NT2/D1 (cell line): Measurements from ENCODE around the gene DNAJC5G.

Experiments
- DNase-seq: peaks from one replicate; pipeline ENCODE4 v3.0.0-alpha.2; 2011; ENCODE audit warnings: low read depth, low spot score
- H3K27me3 ChIP-seq: 2 replicates; pipeline ENCODE4 v1.6.0; 2011; ENCODE audit warnings: mild to moderate bottlenecking; ENCODE audit not compliant: insufficient read length, insufficient read depth
- H3K36me3 ChIP-seq: 2 replicates; pipeline ENCODE4 v1.6.1; 2011; ENCODE audit warnings: mild to moderate bottlenecking, low read length, mixed read lengths; ENCODE audit not compliant: insufficient read depth, insufficient read length
- H3K4me1 ChIP-seq: 2 replicates; pipeline ENCODE4 v1.5.1; 2011; ENCODE audit not compliant: insufficient read depth, insufficient read length
- H3K4me3 ChIP-seq: 2 replicates; pipeline ENCODE4 v1.5.1; 2011; ENCODE audit warnings: low read depth; ENCODE audit not compliant: insufficient read length
- H3K9ac ChIP-seq: 2 replicates; pipeline ENCODE4 v1.6.0; 2011; ENCODE audit warnings: low read depth; ENCODE audit not compliant: insufficient read length
- H3K9me3 ChIP-seq: 2 replicates; pipeline ENCODE4 v1.5.1; 2011; ENCODE audit warnings: mild to moderate bottlenecking, low read length; ENCODE audit not compliant: insufficient read depth
- SUZ12 ChIP-seq: IDR thresholded peaks from 2 replicates; pipeline ENCODE4 v1.6.1; 2011; ENCODE audit not compliant: insufficient read length, insufficient read depth; ENCODE audit errors: extremely low read depth
- YY1 ChIP-seq: IDR thresholded peaks from 2 replicates; pipeline ENCODE4 v1.6.1; 2011; ENCODE audit not compliant: insufficient read length, insufficient read depth
- ZNF274 ChIP-seq: IDR thresholded peaks from 2 replicates; pipeline ENCODE4 v1.6.1; 2011; ENCODE audit warnings: mild to moderate bottlenecking, low read depth, low read length

The DNAJC5G gene

GRCh38 chr2:27275211-27276150 lies at the start of gene DNAJC5G:
Gene DNAJC5G, plus strand, starts transcription at chr2:27275433. Its CDS starts 1,296 bp downstream, at chr2:27276729.
- Histone ChIP-seq H3K4me1 (peaks cover 3% of the 10 kb centered on the region), H3K9ac (no peak within 1 kb of the TSS), H3K4me3 (no peak within 1 kb of the TSS), H3K9me3 (no peaks in the 10 kb centered on the region), H3K36me3 (no peaks in the 10 kb centered on the region), H3K27me3 (no peaks in the 10 kb centered on the region)
- TF ChIP-seq ZNF274 (no peak), YY1 (no peak), SUZ12 (no peak)
- DNase-seq, result no peak

GRCh38 chr2:27225526-27225925 lies 49.7 kb upstream of the DNAJC5G start:
- Histone ChIP-seq H3K9me3 (no peaks in the 10 kb centered on the region), H3K9ac (no peak overlapping the region), H3K36me3 (peaks cover 86% of the 10 kb centered on the region), H3K27me3 (no peaks in the 10 kb centered on the region), H3K4me3 (no peak overlapping the region), H3K4me1 (no peaks in the 10 kb centered on the region)
- TF ChIP-seq SUZ12, result no peak
- no peak for TF ChIP-seq ZNF274
- no peak for TF ChIP-seq YY1
- DNase-seq, result no peak

GRCh38 chr2:27227501-27227900 lies 47.7 kb upstream of the DNAJC5G start:
- Histone ChIP-seq H3K4me3 (no peak overlapping the region), H3K4me1 (no peaks in the 10 kb centered on the region), H3K9ac (no peak overlapping the region), H3K36me3 (peaks cover 87% of the 10 kb centered on the region), H3K27me3 (no peaks in the 10 kb centered on the region), H3K9me3 (no peaks in the 10 kb centered on the region)
- TF ChIP-seq ZNF274 (no peak), YY1 (no peak), SUZ12 (no peak)
- no peak for DNase-seq

GRCh38 chr2:27231921-27232320 lies 43.3 kb upstream of the DNAJC5G start:
- TF ChIP-seq SUZ12 (no peak), YY1 (no peak), ZNF274 (no peak)
- Histone ChIP-seq H3K9me3 (no peaks in the 10 kb centered on the region), H3K4me3 (no peak overlapping the region), H3K27me3 (no peaks in the 10 kb centered on the region), H3K9ac (no peak overlapping the region), H3K36me3 (peaks cover 91% of the 10 kb centered on the region), H3K4me1 (no peaks in the 10 kb centered on the region)
- DNase-seq, result no peak

DNA sequence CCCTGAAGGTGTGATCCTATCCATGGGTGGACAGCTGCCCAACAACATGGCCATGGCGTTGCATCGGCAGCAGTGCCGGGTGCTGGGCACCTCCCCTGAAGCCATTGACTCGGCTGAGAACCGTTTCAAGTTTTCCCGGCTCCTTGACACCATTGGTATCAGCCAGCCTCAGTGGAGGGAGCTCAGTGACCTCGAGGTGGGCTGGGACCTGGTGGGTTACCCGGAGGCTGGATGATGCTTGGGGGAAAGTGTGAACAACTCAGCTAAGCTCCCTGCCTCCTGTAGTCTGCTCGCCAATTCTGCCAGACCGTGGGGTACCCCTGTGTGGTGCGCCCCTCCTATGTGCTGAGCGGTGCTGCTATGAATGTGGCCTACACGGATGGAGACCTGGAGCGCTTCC lies 41.9 kb upstream of the DNAJC5G start:
- no peaks in the 10 kb centered on the region for H3K4me1 ChIP-seq
- H3K4me3 ChIP-seq, result no peak overlapping the region
- peaks cover 90% of the 10 kb centered on the region for H3K36me3 ChIP-seq
- TF ChIP-seq YY1, result no peak
- no peaks in the 10 kb centered on the region for H3K9me3 ChIP-seq
- H3K9ac ChIP-seq, result no peak overlapping the region
- no peak for DNase-seq
- no peaks in the 10 kb centered on the region for H3K27me3 ChIP-seq

DNA sequence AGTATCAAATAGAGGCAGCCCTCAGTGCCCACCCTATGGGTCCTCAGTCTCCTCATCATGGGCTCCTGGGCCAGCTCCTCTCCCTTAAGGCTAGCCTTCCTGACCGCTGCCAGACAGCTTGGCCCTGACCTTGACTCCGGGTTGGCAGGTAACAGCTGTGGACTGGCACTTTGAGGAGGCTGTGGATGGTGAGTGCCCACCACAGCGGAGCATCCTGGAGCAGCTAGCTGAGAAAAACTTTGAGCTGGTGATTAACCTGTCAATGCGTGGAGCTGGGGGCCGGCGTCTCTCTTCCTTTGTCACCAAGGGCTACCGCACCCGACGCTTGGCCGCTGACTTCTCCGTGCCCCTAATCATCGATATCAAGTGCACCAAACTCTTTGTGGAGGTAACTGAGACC lies 39.1 kb upstream of the DNAJC5G start:
- no peak for DNase-seq
- no peak for TF ChIP-seq SUZ12
- TF ChIP-seq ZNF274, result no peak
- no peak for TF ChIP-seq YY1
- Histone ChIP-seq H3K9ac (no peak overlapping the region), H3K4me3 (no peak overlapping the region), H3K9me3 (no peaks in the 10 kb centered on the region), H3K36me3 (peaks cover 97% of the 10 kb centered on the region), H3K4me1 (no peaks in the 10 kb centered on the region), H3K27me3 (no peaks in the 10 kb centered on the region)

DNA sequence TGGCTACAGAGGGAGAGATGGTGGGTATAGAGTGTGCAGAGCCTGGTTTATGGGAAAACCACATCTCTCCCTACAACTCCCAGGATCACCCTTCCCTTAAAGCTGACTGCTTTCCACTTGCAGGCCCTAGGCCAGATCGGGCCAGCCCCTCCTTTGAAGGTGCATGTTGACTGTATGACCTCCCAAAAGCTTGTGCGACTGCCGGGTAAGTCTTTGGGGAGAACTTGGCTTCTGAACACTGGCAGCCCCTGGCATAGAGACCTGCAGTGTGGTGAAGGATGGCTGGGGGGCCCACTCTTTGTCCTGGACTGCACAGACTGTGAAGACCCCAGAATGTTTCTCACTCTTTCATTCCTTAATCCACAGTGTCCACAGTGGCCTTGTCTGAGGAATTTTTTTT lies 38.6 kb upstream of the DNAJC5G start:
- H3K9ac ChIP-seq, result no peak overlapping the region
- DNase-seq, result no peak
- no peak overlapping the region for H3K4me3 ChIP-seq
- no peaks in the 10 kb centered on the region for H3K9me3 ChIP-seq
- H3K27me3 ChIP-seq, result no peaks in the 10 kb centered on the region
- H3K36me3 ChIP-seq, result peaks cover 97% of the 10 kb centered on the region
- no peaks in the 10 kb centered on the region for H3K4me1 ChIP-seq
- TF ChIP-seq YY1 (no peak), SUZ12 (no peak), ZNF274 (no peak)
